ENCODE measurements around the gene MS4A10. TPM values are rescaled to one million over a fixed set of nuclear protein-coding genes. Genes with fewer than 3 reads are reported as not detected.
A peak's percentile ranks its signal among the peaks of the same experiment; 100 is the strongest.

MS4A10 gene
- total and polyA plus RNA-seq, 9 of the 15 experiments (the other 6 are each of a cell fraction or from before 2014, with no cell fraction given): not detected

GRCh38 chr11:60744114-60744513, 41.0 kb upstream of the MS4A10 start (continued):
- TF ChIP-seq ZNF592 (IDR thresholded peaks at IDR 0.05): no peak

- FAIRE-seq (no peak), ATAC-seq (no peak), DNase-seq (ENCODE audit: extremely low read depth in 1 of 4, low spot score in 3 of 4) (no peak)
- 7% methylated on average over 14 of the region's 14 CpGs for WGBS (ENCODE audit: insufficient coverage, low coverage, missing lambda C conversion rate)
- H3K9ac ChIP-seq (ENCODE audit: insufficient read depth in 1 of 2, low read depth in 2 of 2, low read length in 2 of 2): no peak overlapping the region
- peak; percentile 50; the same call in 1 of the 2 replicates for TF ChIP-seq MAX (CRISPR knock-in tag; IDR thresholded peaks at IDR 0.05)
- no peak for TF ChIP-seq ZNF143 (CRISPR knock-in tag; IDR thresholded peaks at IDR 0.05)
- TF ChIP-seq, protein P1, sequence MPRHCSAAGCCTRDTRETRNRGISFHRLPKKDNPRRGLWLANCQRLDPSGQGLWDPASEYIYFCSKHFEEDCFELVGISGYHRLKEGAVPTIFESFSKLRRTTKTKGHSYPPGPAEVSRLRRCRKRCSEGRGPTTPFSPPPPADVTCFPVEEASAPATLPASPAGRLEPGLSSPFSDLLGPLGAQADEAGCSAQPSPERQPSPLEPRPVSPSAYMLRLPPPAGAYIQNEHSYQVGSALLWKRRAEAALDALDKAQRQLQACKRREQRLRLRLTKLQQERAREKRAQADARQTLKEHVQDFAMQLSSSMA (CRISPR knock-in tag; IDR thresholded peaks at IDR 0.05): no peak
- TF ChIP-seq, protein P2, sequence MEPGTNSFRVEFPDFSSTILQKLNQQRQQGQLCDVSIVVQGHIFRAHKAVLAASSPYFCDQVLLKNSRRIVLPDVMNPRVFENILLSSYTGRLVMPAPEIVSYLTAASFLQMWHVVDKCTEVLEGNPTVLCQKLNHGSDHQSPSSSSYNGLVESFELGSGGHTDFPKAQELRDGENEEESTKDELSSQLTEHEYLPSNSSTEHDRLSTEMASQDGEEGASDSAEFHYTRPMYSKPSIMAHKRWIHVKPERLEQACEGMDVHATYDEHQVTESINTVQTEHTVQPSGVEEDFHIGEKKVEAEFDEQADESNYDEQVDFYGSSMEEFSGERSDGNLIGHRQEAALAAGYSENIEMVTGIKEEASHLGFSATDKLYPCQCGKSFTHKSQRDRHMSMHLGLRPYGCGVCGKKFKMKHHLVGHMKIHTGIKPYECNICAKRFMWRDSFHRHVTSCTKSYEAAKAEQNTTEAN (CRISPR knock-in tag; IDR thresholded peaks at IDR 0.05): peak; percentile 98
- no TSS peak for BruUV-seq (replicated peaks)
- H3K9me1 ChIP-seq (ENCODE audit: control insufficient read depth, insufficient read depth, low read length): no peaks in the 10 kb centered on the region
- POLR2A ChIA-PET: no interaction called here
- no peak overlapping the region for H2AFZ ChIP-seq (ENCODE audit: low read depth, low read length)
- H3K4me3 ChIP-seq: no peak overlapping the region
- in situ Hi-C loops (cut with MboI) (no loop called here), intact Hi-C loops (cut with micrococcal nuclease) (no loop called here)
- H3K79me2 ChIP-seq (ENCODE audit: control insufficient read depth, insufficient read depth, low read length): no peaks in the 10 kb centered on the region
- peaks cover 7 to 27% of the 10 kb centered on the region in 2 experiments; a peak in 4 of 5 replicates for H3K27me3 ChIP-seq (ENCODE audit: control insufficient read depth in 2 of 2, insufficient read depth in 2 of 2, low read length in 2 of 2)
- H3K36me3 ChIP-seq (ENCODE audit: control insufficient read depth, insufficient read depth, low read length): no peaks in the 10 kb centered on the region
- no peaks in the 10 kb centered on the region for H3K9me3 ChIP-seq (replicated peaks; ENCODE audit: control insufficient read depth, insufficient read depth, low read depth, low read length)
- H3K4me1 ChIP-seq (replicated peaks in 1 of 2; ENCODE audit: control insufficient read depth in 2 of 2, insufficient read depth in 2 of 2, low read length in 2 of 2): no peaks in the 10 kb centered on the region
- no peak overlapping the region; the same call in 1 of the 2 replicates for H3K4me2 ChIP-seq (ENCODE audit: insufficient read depth, low read length)
- no peaks in the 10 kb centered on the region for H4K20me1 ChIP-seq (replicated peaks; ENCODE audit: control insufficient read depth, insufficient read depth, low read length)
- CTCF ChIA-PET (ENCODE audit: low intra/inter-chr PET ratio): no interaction called here
- no peak overlapping the region for H3K27ac ChIP-seq (ENCODE audit: extremely low read depth, low read depth, low read length)
These were observed 37.7 kb upstream of the MS4A10 start for GRCh38 chr11:60747359-60747873.
